Sigmoid colon (tissue), 4 donors: ENCODE measurements around the gene GPR137C.

Source experiments
- EP300 ChIP-seq, 4 donors: sonication (generic); formaldehyde crosslinking; IDR thresholded peaks; one replicate each; pipeline ENCODE4 v1.6.1; 2017; ENCODE audit warnings: antibody characterized with exemption in 4 of 4
- POLR2A ChIP-seq, 2 donors: fragments of 450-650 bp; IDR thresholded peaks; one replicate each; pipeline ENCODE4 v1.6.1; 2016; ENCODE audit warnings: antibody characterized with exemption in 2 of 2, mild to moderate bottlenecking in 2 of 2, moderate library complexity in 2 of 2
- POLR2AphosphoS5 ChIP-seq, 4 donors: sonication (generic); formaldehyde crosslinking; IDR thresholded peaks; one replicate each; pipeline ENCODE4 v1.6.1; 2017; ENCODE audit warnings: antibody characterized with exemption in 4 of 4

- TF ChIP-seq EP300 (IDR thresholded peaks at IDR 0.05) (no peak), POLR2A (IDR thresholded peaks at IDR 0.05) (no peak), POLR2AphosphoS5 (IDR thresholded peaks at IDR 0.05) (no peak)
Measured at GRCh38 chr14:52583544-52583943, 30.9 kb downstream of the GPR137C start.
